Measurements from ENCODE around the gene AP2A1. TPM values are rescaled to one million over a fixed set of nuclear protein-coding genes. Genes with fewer than 3 reads are reported as not detected.
A peak's percentile ranks its signal among the peaks of the same experiment; 100 is the strongest.

Gene AP2A1
- total RNA-seq, 2 experiments from 2014 or later, result 83.4 to 84.5 TPM

- ChIA-PET CTCF (no interaction called here), POLR2A (no interaction called here)
- TF ChIP-seq CTCF (IDR thresholded peaks at IDR 0.05), result no peak
- H3K36me3 Mint-ChIP-seq (ENCODE audit: low read depth), result peaks cover 3% of the 10 kb centered on the region
- DNase-seq, result no peak
- H3K27ac Mint-ChIP-seq, result no peak overlapping the region
- peaks cover 29% of the 10 kb centered on the region for H3K4me1 Mint-ChIP-seq (ENCODE audit: low read depth)
- H3K4me3 Mint-ChIP-seq, result no peak overlapping the region
- no peaks in the 10 kb centered on the region for H3K27me3 Mint-ChIP-seq
- no peak for ATAC-seq
- intact Hi-C loops (cut with micrococcal nuclease), result no loop called here
- H3K9me3 Mint-ChIP-seq, result no peaks in the 10 kb centered on the region
Observed at GRCh38 chr19:49764341-49764740, 2.5 kb upstream of the AP2A1 start.

GRCh38 chr19:49766007-49766929 is 533 bp upstream of the AP2A1 start:
- intact Hi-C loops (cut with micrococcal nuclease), result no loop called here
- DNase-seq, result peak; percentile 100

DNA sequence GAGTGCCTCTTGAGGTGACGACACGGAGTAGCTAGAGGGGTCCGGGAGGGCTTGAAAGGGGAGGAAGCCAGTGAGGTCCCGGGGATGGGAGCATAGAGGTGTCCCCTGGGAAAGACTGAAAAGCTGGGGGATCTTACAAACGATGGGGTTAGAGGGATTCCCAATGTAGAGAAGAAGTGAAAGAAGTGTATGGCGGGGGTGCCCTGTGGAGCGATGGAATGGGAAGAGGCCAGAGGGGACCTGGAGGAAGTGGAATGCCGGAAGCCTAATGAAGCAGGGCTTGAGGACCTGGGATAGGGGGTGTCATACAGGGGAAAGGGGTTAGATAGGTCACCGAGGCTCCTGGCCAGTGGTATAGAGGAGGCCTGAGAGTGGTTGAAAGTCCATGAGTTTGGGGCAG is 580 bp downstream of the AP2A1 start:
- CTCF ChIA-PET, result interaction anchor here (1.8 kb wide), 1 partner anchor 50 kb away, joined by 6 read pairs; no protein-coding TSS in a partner anchor
- ATAC-seq, result no peak

More at GRCh38 chr19:49766007-49766929, 533 bp upstream of the AP2A1 start:
- H3K4me1 Mint-ChIP-seq (ENCODE audit: low read depth), result peaks cover 29% of the 10 kb centered on the region
- peak overlapping the region; percentile 97 for H3K27ac Mint-ChIP-seq
- peak overlapping the region; percentile 91 for H3K4me3 Mint-ChIP-seq
- no peak for TF ChIP-seq CTCF (IDR thresholded peaks at IDR 0.05)
- no peaks in the 10 kb centered on the region for H3K9me3 Mint-ChIP-seq
- H3K27me3 Mint-ChIP-seq, result no peaks in the 10 kb centered on the region
- peak; percentile 93 for ATAC-seq
- CTCF ChIA-PET, result interaction anchor here (0.5 to 1.8 kb wide), 3 partner anchors 49 to 185 kb away, joined by 3 to 6 read pairs (median 3); partner anchors contain the start of genes NOSIP and PRRG2
- peaks cover 3% of the 10 kb centered on the region for H3K36me3 Mint-ChIP-seq (ENCODE audit: low read depth)
- POLR2A ChIA-PET, result interaction anchor here (1.2 kb wide), 1 partner anchor 88 kb away, joined by 3 read pairs; no protein-coding TSS in a partner anchor

DNA sequence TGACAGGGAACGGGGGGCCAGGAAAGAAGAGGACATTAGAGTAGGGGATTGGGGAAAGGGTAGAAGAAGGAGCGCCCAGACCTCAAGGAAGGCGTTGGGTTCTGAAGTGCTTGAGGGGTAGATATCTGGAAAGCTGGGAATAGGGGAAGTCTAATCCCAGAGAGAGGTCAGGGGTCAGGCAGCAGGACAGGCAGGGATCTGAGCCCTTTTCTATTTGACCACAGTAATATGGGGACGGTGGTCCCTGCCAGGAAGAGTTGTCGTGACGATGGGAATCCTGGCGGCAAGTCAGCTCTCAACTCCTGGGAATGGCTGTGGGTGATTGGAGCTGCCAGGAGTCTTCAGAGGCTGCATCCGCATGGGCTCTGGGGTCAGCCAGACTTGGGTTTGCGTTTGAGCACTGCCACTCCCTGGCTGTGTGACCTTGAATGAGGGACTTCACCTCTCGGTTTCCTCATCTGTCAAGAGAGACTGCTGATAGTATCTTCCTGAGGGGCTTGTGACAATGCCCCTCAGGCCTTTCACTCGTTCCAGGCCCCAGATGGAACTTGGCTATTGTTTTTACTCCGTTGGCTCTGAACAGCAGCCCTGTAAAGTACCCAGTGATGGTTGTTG is 1.3 kb downstream of the AP2A1 start:
- H3K36me3 Mint-ChIP-seq (ENCODE audit: low read depth), result peaks cover 3% of the 10 kb centered on the region
- CTCF ChIA-PET, result interaction anchor here (2.3 kb wide), 1 partner anchor 50 kb away, joined by 5 read pairs; no protein-coding TSS in a partner anchor
- no peak for TF ChIP-seq CTCF (IDR thresholded peaks at IDR 0.05)
- no peaks in the 10 kb centered on the region for H3K27me3 Mint-ChIP-seq
- DNase-seq, result no peak
- peak overlapping the region; percentile 91 for H3K4me3 Mint-ChIP-seq
- peaks cover 33% of the 10 kb centered on the region for H3K4me1 Mint-ChIP-seq (ENCODE audit: low read depth)
- peak overlapping the region; percentile 76 for H3K27ac Mint-ChIP-seq
- H3K9me3 Mint-ChIP-seq, result no peaks in the 10 kb centered on the region
- POLR2A ChIA-PET, result interaction anchor here (1.1 kb wide), 2 partner anchors 8 to 51 kb away, joined by 3 read pairs; no protein-coding TSS in a partner anchor
- ATAC-seq, result no peak
- intact Hi-C loops (cut with micrococcal nuclease), result no loop called here

More for the DNA sequence above, 580 bp downstream of the AP2A1 start:
- peak overlapping the region; percentile 76 for H3K27ac Mint-ChIP-seq
- peaks cover 3% of the 10 kb centered on the region for H3K36me3 Mint-ChIP-seq (ENCODE audit: low read depth)
- intact Hi-C loops (cut with micrococcal nuclease), result no loop called here
- no peaks in the 10 kb centered on the region for H3K27me3 Mint-ChIP-seq
- H3K4me1 Mint-ChIP-seq (ENCODE audit: low read depth), result peaks cover 33% of the 10 kb centered on the region
- H3K9me3 Mint-ChIP-seq, result no peaks in the 10 kb centered on the region
- no peak for DNase-seq
- POLR2A ChIA-PET, result interaction anchor here (1.1 kb wide), 2 partner anchors 8 to 52 kb away, joined by 3 read pairs; no protein-coding TSS in a partner anchor
- TF ChIP-seq CTCF (IDR thresholded peaks at IDR 0.05), result no peak
- H3K4me3 Mint-ChIP-seq, result peak overlapping the region; percentile 91

All from activated CD8-positive, alpha-beta T cell treated with anti-CD3 and anti-CD28 coated beads for 36 hours (primary cell).